NOMO-1 treated with DMSO at 0.1 percent for 48 hours (cell line): Measurements from ENCODE around the gene PRKG1.
"Not testable (repeated sequence)": the region's sequence is repeated elsewhere in the genome, so short reads cannot be mapped to it uniquely, and the experiment has no call there.

ENCODE experiments used
- DNase-seq: peaks from one replicate; lab custom pipeline; 2025; ENCODE audit not compliant: unreplicated experiment; lab: John Stamatoyannopoulos, UW

The PRKG1 gene

DNA sequence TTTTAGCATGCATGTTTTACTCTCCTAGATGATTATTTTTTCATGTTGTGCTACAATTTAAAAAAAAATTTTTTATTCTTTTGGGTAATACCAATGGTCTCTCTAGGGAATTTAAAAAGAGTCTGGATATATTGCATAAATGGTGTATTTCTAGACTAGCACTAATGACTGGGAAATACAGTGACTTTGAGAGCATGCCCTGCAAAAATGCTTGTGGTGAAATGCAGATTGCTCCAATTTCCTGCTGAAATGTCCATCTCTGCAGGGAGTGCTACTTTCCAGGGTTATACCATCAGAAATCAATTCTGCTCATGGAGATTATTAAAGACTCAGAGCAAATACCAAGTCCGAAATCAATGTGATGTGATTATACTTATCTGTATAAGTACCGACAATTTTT lies 186.1 kb downstream of the PRKG1 start:
- DNase-seq = no peak

GRCh38 chr10:51266496-51266895 lies 192.2 kb downstream of the PRKG1 start:
- no peak for DNase-seq

DNA sequence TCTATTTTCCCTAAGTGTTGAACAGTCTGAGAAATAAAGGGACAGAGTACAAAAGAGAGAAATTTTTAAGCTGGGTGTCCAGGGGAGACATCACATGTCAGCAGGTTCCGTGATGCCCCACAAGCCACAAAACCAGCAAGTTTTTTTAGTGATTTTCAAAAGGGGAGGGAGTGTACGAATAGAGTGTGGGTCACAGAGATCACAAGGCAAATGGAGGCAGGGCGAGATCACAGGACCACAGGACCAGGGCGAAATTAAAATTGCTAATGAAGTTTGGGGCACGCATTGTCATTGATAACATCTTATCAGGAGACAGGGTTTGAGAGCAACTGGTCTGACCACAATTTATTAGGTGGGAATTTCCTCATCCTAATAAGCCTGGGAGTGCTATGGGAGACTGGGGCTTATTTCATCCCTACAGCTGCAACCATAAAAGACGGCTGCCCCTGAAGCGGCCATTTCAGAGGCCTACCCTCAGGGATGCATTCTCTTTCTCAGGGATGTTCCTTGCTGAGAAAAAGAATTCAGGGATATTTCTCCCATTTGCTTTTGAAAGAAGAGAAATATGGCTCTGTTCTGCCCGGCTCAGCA lies 193.8 kb downstream of the PRKG1 start:
- DNase-seq = not testable (repeated sequence)

DNA sequence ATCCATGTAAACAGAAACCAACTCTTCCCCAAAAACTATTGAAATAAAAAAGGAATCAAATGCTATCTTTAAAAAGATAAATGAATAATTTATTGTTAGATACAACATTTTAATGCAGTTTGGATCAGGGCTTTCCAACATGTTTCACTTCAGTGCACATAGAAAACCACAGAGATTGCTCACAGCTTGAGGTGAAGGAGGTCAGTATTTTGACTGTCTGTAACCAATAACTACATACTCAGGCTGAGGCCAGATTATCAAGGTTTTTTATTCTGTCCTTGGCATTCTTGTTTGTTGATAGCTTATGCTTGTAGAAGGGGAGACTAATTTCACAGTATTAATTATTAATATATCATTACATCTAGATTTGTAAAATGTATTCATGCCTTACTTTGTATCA lies 195.5 kb downstream of the PRKG1 start:
- no peak for DNase-seq

GRCh38 chr10:51270936-51271530 lies 196.7 kb downstream of the PRKG1 start:
- DNase-seq = no peak

- DNase-seq = not testable (repeated sequence)
Observed at GRCh38 chr10:51272099-51272498, 197.8 kb downstream of the PRKG1 start.

DNA sequence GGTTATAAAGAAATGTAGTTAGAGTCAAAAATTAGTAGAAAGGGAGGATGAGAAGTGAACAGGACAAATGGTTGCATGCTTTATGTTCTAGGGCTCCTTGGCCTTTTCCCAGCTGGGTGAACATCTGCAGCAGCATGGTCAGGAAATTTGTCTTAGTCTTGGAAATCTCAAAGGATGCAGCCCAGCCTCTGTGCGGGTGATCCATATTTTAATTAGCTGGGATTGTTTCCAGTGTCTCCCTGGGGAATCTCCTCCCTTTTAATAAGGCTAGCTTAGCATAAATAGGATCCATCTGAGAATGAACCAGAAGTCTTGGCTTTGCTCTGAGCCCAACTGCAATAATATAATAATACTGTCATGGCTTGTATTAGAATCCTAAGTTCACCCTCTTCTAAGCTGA lies 198.3 kb downstream of the PRKG1 start:
- DNase-seq = no peak

- DNase-seq = peak; percentile 72
Observed at GRCh38 chr10:51273574-51273973, 199.3 kb downstream of the PRKG1 start.

DNA sequence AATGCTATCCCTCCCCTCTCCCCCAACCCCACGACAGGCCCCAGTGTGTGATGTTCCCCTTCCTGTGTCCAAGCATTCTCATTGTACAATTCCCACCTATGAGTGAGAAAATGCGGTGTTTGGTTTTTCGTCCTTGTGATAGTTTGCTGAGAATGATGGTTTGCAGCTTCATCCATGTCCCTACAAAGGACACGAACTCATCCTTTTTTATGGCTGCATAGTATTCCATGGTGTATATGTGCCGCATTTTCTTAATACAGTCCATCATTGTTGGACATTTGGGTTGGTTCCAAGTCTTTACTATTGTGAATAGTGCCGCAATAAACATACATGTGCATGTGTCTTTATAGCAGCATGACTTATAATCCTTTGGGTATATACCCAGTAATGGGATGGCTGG lies 201.8 kb downstream of the PRKG1 start:
- DNase-seq = not testable (repeated sequence)

GRCh38 chr10:51281387-51281786 lies 207.1 kb downstream of the PRKG1 start:
- DNase-seq = not testable (repeated sequence)

DNA sequence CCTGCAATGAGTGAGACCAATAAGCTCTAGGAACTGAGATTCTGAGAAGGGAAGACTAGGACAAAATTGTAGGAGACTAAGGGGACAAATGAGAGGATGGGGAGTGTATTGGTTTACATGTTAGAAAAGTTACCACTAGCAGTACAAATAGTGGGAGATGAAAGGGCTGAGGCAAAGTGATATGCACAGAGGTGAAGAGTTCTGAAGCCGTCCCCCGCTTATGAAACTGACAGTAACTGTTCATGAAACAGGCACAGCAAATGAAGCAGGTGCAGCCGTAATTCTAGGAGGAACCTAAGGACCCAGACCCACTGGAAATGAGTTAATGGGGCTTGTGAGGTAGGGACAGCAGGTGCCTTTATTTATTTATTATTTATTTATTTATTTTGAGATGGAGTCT lies 211.3 kb downstream of the PRKG1 start:
- DNase-seq = no peak

GRCh38 chr10:51288511-51288910 lies 214.2 kb downstream of the PRKG1 start:
- DNase-seq = no peak

DNA sequence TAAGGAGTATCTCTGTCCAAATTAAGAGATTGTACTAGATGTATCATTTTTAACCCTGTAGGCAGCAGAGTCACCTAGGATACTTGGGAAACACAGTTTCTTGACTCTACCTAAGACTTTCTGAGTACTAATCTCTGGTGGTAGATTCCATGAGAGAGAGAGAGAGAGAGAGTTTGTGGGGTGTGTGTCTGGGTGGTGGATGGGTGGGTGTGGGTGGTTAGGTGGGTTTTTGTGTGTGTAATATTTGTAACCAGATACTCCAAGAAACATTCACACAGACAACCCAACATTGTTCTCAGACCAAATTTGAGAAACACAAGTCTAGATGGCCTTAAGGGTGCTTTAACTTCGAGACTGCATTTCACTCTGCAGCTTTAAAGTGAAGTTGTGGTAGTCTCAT lies 215.2 kb downstream of the PRKG1 start:
- no peak for DNase-seq

DNA sequence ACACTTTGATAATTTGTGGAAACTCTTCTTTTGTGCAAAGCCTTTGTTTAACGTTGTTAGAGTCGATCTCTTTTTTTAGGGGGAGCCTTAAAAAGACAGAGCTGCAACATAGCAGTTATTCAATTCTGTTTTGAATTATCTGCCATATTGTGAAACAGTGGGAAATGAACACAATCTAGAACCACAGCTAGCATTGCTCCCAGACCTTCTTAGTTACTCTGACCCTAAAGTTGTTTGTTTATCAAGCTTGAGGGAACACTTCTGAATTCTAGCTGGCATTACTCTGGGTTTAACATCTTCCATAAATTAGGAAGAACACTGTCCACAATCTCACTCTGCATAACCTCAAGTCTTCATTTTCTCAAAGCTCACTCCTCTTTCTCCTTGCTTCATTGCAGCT lies 217.7 kb downstream of the PRKG1 start:
- no peak for DNase-seq

DNA sequence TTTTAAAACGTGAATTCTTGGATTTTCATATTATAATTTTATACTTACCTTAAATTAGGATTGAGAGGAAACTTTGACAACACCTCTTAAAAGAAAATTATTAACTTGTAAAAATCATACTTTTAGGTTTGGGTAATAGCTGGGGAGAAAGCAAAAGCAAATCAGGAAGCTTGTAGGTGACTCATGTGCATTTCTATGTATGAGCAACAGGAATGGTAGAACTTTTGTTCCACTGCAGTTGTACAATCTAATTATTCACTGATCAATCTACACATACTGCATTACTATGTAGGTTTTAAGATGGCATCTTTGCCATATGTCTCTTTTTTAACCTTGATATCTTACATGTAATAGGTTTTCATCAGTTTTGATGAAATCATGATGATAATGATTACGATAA lies 223.2 kb downstream of the PRKG1 start:
- no peak for DNase-seq

- no peak for DNase-seq
Observed at GRCh38 chr10:51300617-51301304, 226.5 kb downstream of the PRKG1 start.

- no peak for DNase-seq
Observed at GRCh38 chr10:51301644-51302043, 227.4 kb downstream of the PRKG1 start.

DNA sequence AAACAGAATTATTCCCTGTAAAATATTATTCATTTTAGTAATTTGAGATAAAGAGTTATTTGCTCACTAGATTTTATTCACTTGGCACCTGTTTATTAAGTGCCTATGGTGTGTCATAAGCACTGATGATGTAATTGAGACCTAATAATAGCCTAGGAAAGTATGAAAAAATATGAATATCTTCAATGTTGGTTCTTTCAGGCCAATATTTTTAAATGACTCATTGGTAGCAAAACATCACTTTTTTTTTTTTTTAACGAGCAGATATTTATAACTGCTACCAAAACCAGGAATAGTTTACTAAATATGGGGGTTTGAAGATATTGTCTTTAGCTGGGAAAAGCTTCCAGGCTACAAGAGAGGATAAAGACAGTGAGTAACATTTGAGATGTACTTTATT lies 228.0 kb downstream of the PRKG1 start:
- DNase-seq = no peak

DNA sequence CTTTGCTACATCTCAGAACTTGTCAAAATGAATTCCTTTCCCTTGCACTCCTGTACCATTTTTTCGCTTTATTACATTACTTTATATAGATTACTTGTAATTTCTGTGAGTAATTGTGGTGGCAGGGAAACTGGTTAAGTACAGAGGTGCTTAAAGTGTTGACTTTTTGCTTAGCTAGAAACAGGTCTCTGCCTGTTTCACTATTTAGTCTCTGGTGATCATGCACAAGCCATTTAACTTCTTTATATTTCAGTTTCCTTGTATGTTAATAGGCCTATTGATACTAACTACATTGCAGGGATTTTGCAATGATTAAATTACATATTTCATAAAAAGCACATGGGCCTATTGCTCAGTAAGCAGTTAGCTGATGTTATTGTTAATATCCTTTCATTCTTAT lies 233.8 kb downstream of the PRKG1 start:
- DNase-seq = no peak

- DNase-seq = no peak
Observed at GRCh38 chr10:51311228-51311627, 236.9 kb downstream of the PRKG1 start.

DNA sequence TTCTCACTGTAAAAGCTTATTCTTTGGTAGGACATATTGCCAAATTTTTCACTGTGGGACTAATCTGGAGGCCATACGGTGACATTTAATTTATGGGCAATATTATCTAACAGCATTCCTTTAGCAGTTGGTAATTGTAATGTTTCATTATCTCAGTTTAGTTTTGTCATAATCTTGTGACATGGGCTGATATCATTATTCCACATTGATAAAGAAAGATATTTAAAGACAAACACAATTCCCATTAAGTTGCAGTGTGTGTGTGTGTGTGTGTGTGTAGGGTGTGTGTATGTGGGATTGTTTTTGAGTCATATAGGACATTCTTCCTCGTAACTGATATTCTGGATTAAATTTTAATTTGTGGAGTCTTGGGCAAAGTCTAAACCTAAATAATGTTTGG lies 238.5 kb downstream of the PRKG1 start:
- no peak for DNase-seq

DNA sequence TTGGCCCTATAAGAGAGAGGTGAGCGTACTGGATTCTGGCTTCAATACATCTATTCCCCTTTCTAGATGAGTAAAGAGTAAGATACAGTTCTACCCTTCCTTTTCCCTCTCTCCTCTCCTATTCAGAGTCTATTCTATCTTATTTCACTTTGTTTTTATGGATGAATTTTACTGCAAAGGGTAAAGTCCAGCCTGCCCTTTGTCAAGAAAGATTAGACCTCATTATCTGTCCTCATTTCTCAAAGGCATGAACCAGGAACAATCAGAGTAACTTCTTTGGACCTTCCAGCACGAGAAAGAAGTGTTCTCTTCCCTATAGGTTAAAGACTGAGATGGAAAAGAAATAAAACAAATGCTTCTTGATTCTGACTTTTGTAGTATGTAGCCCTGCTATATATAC lies 239.0 kb downstream of the PRKG1 start:
- no peak for DNase-seq
